COLO668 (cell line): ENCODE measurements around the gene C12orf57.

Source experiments
- DNase-seq: peaks from one replicate; lab custom pipeline; 2025; ENCODE audit not compliant: unreplicated experiment; lab: John Stamatoyannopoulos, UW

Gene C12orf57

DNA sequence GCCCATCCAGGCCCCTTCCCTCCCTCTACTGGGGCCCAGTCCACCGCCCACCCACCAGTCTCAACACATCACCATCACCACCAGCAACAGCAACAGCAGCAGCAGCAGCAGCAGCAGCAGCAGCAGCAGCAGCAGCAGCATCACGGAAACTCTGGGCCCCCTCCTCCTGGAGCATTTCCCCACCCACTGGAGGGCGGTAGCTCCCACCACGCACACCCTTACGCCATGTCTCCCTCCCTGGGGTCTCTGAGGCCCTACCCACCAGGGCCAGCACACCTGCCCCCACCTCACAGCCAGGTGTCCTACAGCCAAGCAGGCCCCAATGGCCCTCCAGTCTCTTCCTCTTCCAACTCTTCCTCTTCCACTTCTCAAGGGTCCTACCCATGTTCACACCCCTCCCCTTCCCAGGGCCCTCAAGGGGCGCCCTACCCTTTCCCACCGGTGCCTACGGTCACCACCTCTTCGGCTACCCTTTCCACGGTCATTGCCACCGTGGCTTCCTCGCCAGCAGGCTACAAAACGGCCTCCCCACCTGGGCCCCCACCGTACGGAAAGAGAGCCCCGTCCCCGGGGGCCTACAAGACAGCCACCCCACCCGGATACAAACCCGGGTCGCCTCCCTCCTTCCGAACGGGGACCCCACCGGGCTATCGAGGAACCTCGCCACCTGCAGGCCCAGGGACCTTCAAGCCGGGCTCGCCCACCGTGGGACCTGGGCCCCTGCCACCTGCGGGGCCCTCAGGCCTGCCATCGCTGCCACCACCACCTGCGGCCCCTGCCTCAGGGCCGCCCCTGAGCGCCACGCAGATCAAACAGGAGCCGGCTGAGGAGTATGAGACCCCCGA is 7.0 kb upstream of the C12orf57 start:
- DNase-seq = peak; percentile 49

DNA sequence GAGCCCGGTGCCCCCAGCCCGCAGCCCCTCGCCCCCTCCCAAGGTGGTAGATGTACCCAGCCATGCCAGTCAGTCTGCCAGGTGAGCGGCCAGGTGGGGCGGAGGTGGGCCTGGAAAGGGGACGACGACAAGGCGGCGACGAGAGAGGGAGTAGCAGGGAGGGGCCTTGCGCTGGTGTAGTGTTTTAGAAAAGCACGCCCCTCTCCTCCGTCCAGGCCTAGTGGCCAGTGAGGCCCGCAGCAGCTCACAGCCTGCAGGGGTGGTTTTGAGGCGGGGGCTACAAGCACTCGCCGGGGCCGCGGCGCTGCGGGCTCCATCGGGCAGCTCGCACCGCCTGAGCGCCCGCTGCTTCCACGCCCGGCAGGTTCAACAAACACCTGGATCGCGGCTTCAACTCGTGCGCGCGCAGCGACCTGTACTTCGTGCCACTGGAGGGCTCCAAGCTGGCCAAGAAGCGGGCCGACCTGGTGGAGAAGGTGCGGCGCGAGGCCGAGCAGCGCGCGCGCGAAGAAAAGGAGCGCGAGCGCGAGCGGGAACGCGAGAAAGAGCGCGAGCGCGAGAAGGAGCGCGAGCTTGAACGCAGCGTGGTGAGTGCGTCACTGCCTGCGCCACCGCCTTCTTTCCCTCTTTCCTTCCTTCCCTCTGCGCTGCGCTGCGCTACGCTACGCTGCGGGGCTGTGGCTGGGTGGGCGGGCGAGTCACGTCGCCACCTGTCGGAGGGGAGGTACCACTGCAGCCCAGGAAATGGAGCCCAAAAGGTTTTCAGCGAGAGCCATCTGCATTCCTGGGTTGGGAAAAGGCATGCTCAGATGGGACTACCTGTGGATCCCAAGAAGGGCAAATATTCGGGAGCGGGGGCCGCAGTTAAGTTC is 6.1 kb upstream of the C12orf57 start:
- peak; percentile 93 for DNase-seq

DNA sequence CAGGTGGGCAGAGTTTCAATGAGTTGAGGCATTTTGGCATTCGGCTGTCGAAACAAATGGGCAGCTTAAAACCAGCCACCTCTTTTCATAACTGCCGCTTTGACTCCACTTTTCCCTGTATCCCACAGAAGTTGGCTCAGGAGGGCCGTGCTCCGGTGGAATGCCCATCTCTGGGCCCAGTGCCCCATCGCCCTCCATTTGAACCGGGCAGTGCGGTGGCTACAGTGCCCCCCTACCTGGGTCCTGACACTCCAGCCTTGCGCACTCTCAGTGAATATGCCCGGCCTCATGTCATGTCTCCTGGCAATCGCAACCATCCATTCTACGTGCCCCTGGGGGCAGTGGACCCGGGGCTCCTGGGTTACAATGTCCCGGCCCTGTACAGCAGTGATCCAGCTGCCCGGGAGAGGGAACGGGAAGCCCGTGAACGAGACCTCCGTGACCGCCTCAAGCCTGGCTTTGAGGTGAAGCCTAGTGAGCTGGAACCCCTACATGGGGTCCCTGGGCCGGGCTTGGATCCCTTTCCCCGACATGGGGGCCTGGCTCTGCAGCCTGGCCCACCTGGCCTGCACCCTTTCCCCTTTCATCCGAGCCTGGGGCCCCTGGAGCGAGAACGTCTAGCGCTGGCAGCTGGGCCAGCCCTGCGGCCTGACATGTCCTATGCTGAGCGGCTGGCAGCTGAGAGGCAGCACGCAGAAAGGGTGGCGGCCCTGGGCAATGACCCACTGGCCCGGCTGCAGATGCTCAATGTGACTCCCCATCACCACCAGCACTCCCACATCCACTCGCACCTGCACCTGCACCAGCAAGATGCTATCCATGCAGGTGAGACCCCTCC is 5.2 kb upstream of the C12orf57 start:
- DNase-seq = no peak

DNA sequence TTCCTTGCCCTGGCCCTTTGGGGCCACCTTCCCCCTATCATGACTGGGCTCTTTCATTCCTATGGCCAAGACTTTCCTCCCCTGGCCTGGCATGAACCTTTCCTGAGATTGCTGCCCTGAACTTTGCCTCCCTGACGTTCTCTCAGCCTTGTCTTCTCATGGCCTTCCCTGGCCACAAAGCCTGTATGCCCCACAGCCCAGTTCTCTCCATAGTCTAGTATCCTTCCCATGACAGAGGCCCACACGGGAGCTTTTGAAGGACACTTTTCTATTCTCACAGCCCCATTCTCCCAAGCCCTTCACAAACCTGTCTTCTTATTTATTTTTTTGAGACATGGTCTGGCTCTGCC is 4.7 kb upstream of the C12orf57 start:
- no peak for DNase-seq

DNA sequence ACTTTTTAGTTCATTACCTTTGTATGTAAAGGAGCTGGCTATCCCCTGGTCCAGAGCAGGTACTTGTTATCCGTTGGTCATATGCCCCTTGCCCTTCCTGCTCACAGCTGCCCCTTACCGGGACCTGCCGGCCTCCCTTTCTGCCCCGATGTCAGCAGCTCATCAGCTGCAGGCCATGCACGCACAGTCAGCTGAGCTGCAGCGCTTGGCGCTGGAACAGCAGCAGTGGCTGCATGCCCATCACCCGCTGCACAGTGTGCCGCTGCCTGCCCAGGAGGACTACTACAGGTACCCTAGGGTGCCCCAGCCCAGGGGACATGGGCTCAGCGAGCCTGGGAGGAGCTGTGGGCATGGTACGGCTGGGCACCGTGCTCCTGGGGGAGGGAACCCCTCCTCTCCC is 2.6 kb upstream of the C12orf57 start:
- DNase-seq = no peak

DNA sequence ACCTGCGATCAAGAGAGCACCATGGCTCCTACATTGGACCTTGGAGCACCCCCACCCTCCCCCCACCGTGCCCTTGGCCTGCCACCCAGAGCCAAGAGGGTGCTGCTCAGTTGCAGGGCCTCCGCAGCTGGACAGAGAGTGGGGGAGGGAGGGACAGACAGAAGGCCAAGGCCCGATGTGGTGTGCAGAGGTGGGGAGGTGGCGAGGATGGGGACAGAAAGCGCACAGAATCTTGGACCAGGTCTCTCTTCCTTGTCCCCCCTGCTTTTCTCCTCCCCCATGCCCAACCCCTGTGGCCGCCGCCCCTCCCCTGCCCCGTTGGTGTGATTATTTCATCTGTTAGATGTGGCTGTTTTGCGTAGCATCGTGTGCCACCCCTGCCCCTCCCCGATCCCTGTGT is 2.0 kb upstream of the C12orf57 start:
- no peak for DNase-seq

DNA sequence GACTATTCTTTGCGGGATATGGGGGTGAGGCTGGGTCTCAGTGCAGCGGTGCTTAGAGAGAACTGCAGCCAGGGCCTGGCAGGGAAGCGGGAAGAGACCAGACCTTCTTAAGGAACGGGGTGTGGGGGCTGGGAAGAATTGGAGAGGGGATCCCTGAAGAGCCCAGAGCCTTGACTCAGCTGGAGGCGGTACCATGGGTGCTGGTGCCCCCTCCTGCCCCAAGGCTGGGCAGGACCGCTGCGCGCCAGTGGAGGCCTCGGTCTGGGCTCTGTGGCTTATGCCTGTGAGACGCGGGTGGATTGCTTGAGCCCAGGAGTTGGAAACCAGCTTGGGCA is 1.5 kb upstream of the C12orf57 start:
- DNase-seq = no peak

DNA sequence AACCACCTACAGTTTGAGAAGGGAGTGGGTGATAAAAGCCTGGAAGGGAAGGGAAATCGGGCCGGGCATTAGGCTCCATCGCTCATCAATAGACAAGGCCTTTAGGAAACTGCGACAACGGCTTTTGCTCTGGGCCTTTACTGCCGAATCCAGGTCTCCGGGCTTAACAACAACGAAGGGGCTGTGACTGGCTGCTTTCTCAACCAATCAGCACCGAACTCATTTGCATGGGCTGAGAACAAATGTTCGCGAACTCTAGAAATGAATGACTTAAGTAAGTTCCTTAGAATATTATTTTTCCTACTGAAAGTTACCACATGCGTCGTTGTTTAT is 467 bp upstream of the C12orf57 start:
- DNase-seq = peak; percentile 60

DNA sequence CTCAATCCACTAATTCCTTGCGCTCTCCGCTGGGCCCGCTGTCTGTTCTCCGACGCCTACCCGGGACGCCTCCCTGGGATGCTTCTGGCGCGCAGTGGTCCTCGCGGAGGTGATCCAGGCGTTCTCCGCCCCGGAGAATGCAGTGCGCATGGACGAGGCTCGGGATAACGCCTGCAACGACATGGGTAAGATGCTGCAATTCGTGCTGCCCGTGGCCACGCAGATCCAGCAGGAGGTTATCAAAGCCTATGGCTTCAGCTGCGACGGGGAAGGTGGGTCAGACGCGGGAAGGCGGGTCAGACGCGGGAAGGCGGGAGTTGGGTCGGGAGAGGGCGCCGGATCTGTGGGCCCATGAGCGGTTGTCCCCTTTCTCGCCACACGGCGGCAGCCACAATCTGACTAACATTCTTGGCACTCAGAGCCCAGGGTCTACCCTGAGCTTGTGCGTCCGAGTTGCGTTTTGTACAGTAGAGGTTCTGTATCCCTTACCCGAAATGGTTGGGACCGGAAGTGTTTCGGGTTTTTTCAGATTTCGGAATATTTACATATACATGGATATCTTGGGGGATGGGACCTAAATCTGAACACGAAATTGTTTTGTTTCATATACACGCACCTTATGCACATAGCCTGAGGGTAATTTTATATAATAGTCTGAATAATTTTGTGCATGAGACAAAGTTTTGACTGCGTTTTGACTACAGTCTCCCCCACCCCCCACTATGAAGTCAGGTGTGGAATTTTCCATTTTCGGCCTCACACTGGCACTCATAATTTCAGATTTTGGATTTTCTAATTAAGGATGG is 762 bp downstream of the C12orf57 start:
- peak; percentile 90 for DNase-seq

DNA sequence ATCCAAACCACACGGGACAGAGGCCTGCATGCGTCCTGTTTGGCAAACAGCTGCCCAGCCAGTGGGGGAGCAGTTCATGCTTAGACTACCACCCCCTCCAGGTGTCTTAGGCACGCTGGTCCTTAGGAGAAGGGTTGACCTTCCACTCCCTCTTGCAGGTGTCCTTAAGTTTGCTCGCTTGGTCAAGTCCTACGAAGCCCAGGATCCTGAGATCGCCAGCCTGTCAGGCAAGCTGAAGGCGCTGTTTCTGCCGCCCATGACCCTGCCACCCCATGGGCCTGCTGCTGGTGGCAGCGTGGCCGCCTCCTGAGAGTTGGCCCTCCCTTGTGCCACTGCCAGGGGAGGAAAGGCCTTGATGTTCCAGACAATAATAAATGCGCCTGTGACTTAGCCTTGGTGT is 1.8 kb downstream of the C12orf57 start:
- peak; percentile 16 for DNase-seq

DNA sequence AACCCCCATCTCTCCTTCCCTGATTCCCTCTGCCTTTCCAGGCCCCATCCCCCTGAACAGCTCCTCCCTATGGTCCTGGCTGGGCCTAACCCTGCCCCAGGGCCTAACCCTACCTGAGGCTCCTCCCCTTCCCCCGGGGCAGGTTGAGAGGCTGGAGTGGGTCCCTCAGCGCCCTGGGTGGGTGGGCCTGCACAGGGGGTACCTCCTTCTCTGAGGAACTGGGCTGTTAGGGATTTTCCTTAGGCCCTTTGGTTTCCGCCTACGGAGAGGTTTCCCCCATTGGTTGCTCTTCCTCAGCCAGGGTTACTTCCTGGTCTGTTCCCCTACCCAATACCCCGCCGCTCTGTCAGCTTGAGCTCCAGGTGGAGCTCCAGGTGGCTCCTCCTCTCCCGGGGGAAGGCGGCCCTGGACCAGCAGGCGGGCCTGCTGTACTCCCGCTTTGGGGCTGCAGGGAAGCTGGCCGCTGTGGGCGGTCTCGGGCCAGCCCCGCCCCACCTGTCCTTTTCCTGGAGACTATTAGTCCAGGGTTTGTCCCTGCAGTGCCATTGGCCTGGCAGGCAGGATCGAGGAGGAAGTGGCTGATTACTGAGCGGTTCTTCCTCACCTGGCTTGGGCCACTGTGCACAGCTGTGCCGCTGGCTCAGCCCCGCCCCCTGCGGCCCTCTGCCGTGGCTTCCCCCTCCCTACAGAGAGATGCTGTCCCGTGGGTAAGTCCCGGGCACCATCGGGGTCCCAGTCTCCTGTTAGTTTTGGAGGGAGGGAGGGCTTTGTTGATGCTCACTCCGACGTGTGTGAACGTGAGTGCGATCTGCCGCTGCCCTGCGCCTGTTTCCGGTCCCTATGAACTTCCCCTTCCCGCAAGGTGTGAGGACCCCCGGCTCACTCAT is 2.5 kb downstream of the C12orf57 start:
- peak; percentile 94 for DNase-seq

DNA sequence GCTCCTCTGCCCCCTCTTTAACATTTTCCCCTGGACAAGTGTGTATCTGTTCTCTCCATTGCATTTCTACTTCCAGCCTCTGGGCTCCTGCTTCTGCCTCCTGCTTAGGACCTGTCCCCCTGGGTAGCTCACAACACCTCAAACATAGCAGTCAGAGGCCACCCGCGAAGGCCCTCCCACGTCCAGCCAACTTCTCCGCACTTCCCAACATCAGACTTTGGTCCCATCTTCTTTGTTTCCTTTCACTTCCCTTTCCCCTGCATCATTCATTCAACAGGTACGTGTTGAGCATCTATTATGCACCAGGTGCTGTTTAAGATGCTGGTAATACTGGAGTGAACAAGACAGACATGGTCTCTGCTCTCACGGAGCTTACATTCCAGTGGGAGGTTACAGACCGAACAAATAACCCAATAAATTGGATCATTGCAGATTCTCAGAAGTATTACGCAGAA is 3.1 kb downstream of the C12orf57 start:
- no peak for DNase-seq

DNA sequence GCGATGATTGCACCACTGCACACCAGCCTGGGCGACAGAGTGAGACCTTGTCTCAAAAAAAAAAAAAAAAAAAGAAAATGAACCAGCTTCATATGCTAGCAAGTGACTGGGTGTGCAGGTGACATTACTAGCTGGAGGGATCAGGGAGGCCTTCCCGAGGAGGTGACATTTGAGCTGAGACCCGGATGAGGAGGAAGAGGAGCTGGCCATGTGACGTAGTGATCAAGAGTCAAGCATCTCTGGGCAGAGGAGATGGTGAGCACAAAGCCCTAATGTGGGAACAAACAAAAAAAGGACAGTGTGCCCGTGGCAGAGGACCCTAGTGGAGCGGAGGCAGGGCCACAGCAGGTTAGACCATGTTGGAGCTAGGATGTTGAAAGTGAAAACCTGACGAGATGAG is 3.8 kb downstream of the C12orf57 start:
- DNase-seq = no peak

DNA sequence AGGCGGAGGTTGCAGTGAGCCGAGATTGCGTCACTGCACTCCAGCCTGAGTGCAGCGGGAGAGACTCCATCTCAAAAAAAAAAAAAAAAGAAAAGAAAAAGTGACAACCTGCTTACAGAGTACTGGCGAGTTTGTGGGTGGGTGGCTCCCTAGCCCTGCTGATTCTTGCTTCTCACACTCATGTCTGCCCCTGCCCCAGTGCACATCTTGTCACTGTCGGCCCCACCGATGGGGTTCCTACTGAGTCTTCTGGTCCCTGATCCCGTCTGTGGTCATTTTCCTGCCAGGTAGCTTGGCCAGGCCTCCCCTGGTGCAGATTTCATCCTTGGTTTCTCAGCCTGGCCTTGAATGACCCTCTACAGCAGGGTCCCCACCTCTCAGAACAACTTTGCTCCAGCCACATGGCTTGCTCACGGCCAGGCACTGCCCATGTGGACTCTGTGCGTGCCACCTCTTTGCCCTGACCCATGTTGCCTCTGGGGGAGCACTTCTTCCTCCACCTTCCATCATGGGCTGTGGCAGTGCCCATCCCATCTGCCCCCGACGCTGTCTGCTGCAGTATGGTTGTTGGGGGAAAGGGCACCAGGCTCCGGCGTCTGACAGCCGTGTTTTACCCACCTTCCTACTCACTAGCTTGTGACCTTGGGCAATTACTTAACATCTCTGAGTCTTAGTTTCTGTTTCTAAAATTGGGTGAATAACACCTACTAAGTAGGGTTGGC is 5.2 kb downstream of the C12orf57 start:
- no peak for DNase-seq

DNA sequence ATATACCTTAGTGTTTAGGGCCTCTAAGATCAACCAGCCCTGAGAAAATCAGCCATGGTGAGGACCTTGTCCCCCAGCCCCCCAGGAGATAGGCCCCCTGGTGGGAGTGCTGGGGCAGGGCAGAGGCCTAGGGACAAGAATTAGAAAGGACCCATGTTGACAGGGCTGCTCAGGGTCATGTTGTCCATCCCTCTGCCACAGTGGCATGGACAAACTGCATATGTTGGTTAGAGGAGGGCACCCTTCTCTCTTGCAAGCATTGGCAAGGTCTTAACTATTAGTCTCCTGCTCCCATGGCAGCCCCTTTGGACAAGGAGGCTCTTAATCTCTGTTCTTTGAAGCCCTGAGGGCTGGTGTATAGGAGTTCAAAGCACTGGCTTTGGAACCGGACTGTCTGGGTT is 6.6 kb downstream of the C12orf57 start:
- DNase-seq = no peak

DNA sequence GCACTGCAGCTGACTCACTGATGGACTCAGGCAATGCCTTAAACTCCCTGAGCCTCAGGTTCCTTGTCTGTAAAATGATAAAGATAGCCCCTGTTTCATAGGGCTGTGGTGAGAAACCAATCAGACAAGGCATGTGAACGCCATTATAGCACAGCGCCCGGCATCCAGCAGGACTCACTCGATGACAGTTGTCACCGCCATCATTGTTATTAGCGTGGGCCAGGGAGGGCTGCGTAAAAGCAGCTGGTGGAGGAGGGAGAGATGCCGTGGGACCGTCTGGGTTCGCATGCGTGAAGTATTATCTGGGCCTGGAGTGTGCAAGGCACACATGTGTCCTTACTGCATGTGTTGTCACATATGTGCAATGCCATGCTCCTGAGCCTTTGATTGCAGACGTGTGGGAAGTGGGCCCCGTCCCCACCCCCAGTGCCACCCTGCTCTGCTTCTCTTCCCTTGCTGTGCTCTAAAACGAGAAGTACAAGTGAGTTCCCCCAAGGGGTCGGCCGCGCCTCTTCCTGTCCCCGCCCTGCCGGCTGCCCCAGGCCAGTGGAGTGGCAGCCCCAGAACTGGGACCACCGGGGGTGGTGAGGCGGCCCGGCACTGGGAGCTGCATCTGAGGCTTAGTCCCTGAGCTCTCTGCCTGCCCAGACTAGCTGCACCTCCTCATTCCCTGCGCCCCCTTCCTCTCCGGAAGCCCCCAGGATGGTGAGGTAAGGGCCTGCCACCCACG is 7.2 kb downstream of the C12orf57 start, which contains the start of gene PTPN6:
Gene PTPN6, plus strand, starts transcription at position 546 of the 730 bp plus-strand sequence. Its CDS starts 157 bp downstream, at position 703.
- no peak for DNase-seq

DNA sequence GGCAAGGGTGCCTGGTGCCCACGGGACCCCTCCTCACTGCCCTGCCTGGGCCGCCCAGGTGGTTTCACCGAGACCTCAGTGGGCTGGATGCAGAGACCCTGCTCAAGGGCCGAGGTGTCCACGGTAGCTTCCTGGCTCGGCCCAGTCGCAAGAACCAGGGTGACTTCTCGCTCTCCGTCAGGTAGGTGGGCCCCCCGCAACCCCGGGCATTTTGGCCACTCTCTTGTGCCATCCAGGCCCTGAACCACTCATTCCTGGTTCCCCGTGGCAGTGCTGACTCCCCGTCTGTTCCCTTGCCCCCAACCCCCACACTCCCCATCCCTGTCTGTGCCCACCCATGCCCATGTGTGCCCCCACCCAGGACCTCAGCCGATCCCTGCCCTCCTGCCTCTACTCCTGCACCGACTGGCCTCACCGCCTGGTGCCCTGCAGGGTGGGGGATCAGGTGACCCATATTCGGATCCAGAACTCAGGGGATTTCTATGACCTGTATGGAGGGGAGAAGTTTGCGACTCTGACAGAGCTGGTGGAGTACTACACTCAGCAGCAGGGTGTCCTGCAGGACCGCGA is 7.8 kb downstream of the C12orf57 start:
- DNase-seq = no peak
